HAP-1 (cell line): ENCODE measurements around the gene BABAM1.
"Not testable (repeated sequence)": the region's sequence is repeated elsewhere in the genome, so short reads cannot be mapped to it uniquely, and the experiment has no call there.

Experiments
- DNase-seq, 2 experiments: peaks; one replicate each; pipeline ENCODE4 v3.0.0-alpha.2; 2016 to 2020; ENCODE audit warnings: low spot score in 2 of 2
- H3K27me3 ChIP-seq: fragments of 250-450 bp; sonication (Bioruptor Pico); 2 replicates; pipeline ENCODE4 v1.5.1; 2020; ENCODE audit warnings: low read depth, mild to moderate bottlenecking, moderate library complexity
- H3K36me3 ChIP-seq: fragments of 250-450 bp; sonication (Bioruptor Pico); replicated peaks from 2 replicates; pipeline ENCODE4 v1.5.1; 2020; ENCODE audit warnings: mild to moderate bottlenecking
- H3K4me1 ChIP-seq: fragments of 250-450 bp; sonication (Bioruptor Pico); 2 replicates; pipeline ENCODE4 v1.5.1; 2020; ENCODE audit warnings: mild to moderate bottlenecking
- H3K4me3 ChIP-seq: fragments of 250-450 bp; sonication (Bioruptor Pico); 2 replicates; pipeline ENCODE4 v1.5.1; 2020; ENCODE audit warnings: mild to moderate bottlenecking, moderate library complexity
- H3K9me3 ChIP-seq: fragments of 250-450 bp; sonication (Bioruptor Pico); 2 replicates; pipeline ENCODE4 v1.5.1; 2020; ENCODE audit warnings: mild to moderate bottlenecking, moderate library complexity
- in situ Hi-C: fragments of 300-500 bp; cut with MboI; formaldehyde crosslinking; loops from 3 replicates; pipeline ENCODE4 v1.14.3; 2020; ENCODE audit warnings: low sequenced_read_pairs, inconsistent platforms, mixed read lengths

Gene BABAM1

GRCh38 chr19:17268754-17269153 is 1.5 kb downstream of the BABAM1 start:
- H3K4me3 ChIP-seq: no peak overlapping the region
- in situ Hi-C loops: no loop called here

GRCh38 chr19:17274892-17275291 is 7.6 kb downstream of the BABAM1 start:
- peaks cover 69% of the 10 kb centered on the region for H3K36me3 ChIP-seq
- in situ Hi-C loops, H3K9me3 ChIP-seq, DNase-seq, H3K4me3 ChIP-seq, H3K4me1 ChIP-seq, H3K27me3 ChIP-seq: not testable (repeated sequence)

More at GRCh38 chr19:17268754-17269153, 1.5 kb downstream of the BABAM1 start:
- Histone ChIP-seq H3K36me3 (peaks cover 30% of the 10 kb centered on the region), H3K4me1 (peaks cover 4% of the 10 kb centered on the region; the same call in 1 of the 2 replicates), H3K27me3 (no peaks in the 10 kb centered on the region), H3K9me3 (no peaks in the 10 kb centered on the region)
- no peak for DNase-seq

- H3K27me3 ChIP-seq: no peaks in the 10 kb centered on the region
Measured at GRCh38 chr19:17275441-17276175, 8.4 kb downstream of the BABAM1 start.

GRCh38 chr19:17279436-17279835 is 12.2 kb downstream of the BABAM1 start:
- Histone ChIP-seq H3K4me3 (no peak overlapping the region), H3K9me3 (no peaks in the 10 kb centered on the region), H3K4me1 (peaks cover 15% of the 10 kb centered on the region), H3K36me3 (peaks cover 64% of the 10 kb centered on the region), H3K27me3 (no peaks in the 10 kb centered on the region)
- DNase-seq: no peak
- in situ Hi-C loops: no loop called here

More at GRCh38 chr19:17275441-17276175, 8.4 kb downstream of the BABAM1 start:
- Histone ChIP-seq H3K4me1 (no peaks in the 10 kb centered on the region), H3K9me3 (no peaks in the 10 kb centered on the region), H3K36me3 (peaks cover 69% of the 10 kb centered on the region), H3K4me3 (no peak overlapping the region)
- DNase-seq: no peak
- in situ Hi-C loops: no loop called here

GRCh38 chr19:17281391-17282304 is 14.4 kb downstream of the BABAM1 start, which contains the start of gene ANKLE1:
TSS of gene ANKLE1 (plus strand) at chr19:17281901. CDS start at chr19:17281921, 20 bp downstream.
- DNase-seq: peak; percentile 36 to 84
- Histone ChIP-seq H3K9me3 (no peaks in the 10 kb centered on the region), H3K36me3 (peaks cover 62% of the 10 kb centered on the region), H3K4me1 (peaks cover 15% of the 10 kb centered on the region), H3K27me3 (no peaks in the 10 kb centered on the region), H3K4me3 (peak within 1 kb of the TSS; percentile 59)
- in situ Hi-C loops: loop anchor here (5.0 kb wide), 1 partner anchor 214 kb away; no protein-coding TSS in a partner anchor

GRCh38 chr19:17282488-17283125 is 15.4 kb downstream of the BABAM1 start:
- Histone ChIP-seq H3K9me3 (no peaks in the 10 kb centered on the region), H3K36me3 (peaks cover 54% of the 10 kb centered on the region), H3K27me3 (no peaks in the 10 kb centered on the region), H3K4me1 (peaks cover 15% of the 10 kb centered on the region), H3K4me3 (peak overlapping the region; percentile 59)
- DNase-seq: peak; percentile 78 to 94
- in situ Hi-C loops: loop anchor here (5.0 kb wide), 1 partner anchor 215 kb away; no protein-coding TSS in a partner anchor

GRCh38 chr19:17283504-17283996 is 16.3 kb downstream of the BABAM1 start:
- in situ Hi-C loops: loop anchor here (5.0 kb wide), 1 partner anchor 216 kb away; no protein-coding TSS in a partner anchor
- Histone ChIP-seq H3K36me3 (peaks cover 49% of the 10 kb centered on the region), H3K4me3 (no peak overlapping the region), H3K27me3 (no peaks in the 10 kb centered on the region), H3K4me1 (peaks cover 15% of the 10 kb centered on the region), H3K9me3 (no peaks in the 10 kb centered on the region)
- no peak for DNase-seq

GRCh38 chr19:17285415-17286135 is 18.3 kb downstream of the BABAM1 start:
- in situ Hi-C loops: no loop called here
- no peaks in the 10 kb centered on the region for H3K27me3 ChIP-seq

GRCh38 chr19:17286263-17286662 is 19.0 kb downstream of the BABAM1 start:
- Histone ChIP-seq H3K4me1 (peaks cover 11% of the 10 kb centered on the region), H3K36me3 (peaks cover 37% of the 10 kb centered on the region), H3K4me3 (no peak overlapping the region), H3K9me3 (no peaks in the 10 kb centered on the region), H3K27me3 (no peaks in the 10 kb centered on the region)
- in situ Hi-C loops: no loop called here
- no peak for DNase-seq

More at GRCh38 chr19:17285415-17286135, 18.3 kb downstream of the BABAM1 start:
- Histone ChIP-seq H3K36me3 (peaks cover 40% of the 10 kb centered on the region), H3K4me3 (no peak overlapping the region), H3K9me3 (no peaks in the 10 kb centered on the region), H3K4me1 (peaks cover 15% of the 10 kb centered on the region)
- DNase-seq: no peak

- H3K4me1 ChIP-seq: peaks cover 6% of the 10 kb centered on the region
- no peaks in the 10 kb centered on the region for H3K27me3 ChIP-seq
- H3K9me3 ChIP-seq: no peaks in the 10 kb centered on the region
- in situ Hi-C loops: no loop called here
- H3K4me3 ChIP-seq: no peak overlapping the region
- DNase-seq: no peak
- peaks cover 36% of the 10 kb centered on the region for H3K36me3 ChIP-seq
Measured at GRCh38 chr19:17286752-17287151, 19.5 kb downstream of the BABAM1 start.

- peak; percentile 53 to 93 for DNase-seq
- Histone ChIP-seq H3K4me1 (peaks cover 8% of the 10 kb centered on the region), H3K27me3 (no peaks in the 10 kb centered on the region), H3K4me3 (no peak overlapping the region), H3K9me3 (no peaks in the 10 kb centered on the region), H3K36me3 (peaks cover 25% of the 10 kb centered on the region)
- in situ Hi-C loops: no loop called here
Measured at GRCh38 chr19:17289489-17289888, 22.2 kb downstream of the BABAM1 start.

- peak; percentile 86 to 92 for DNase-seq
- no peaks in the 10 kb centered on the region for H3K27me3 ChIP-seq
- H3K9me3 ChIP-seq: no peaks in the 10 kb centered on the region
- peaks cover 8% of the 10 kb centered on the region for H3K36me3 ChIP-seq
- peak overlapping the region; percentile 43 for H3K4me3 ChIP-seq
- H3K4me1 ChIP-seq: peaks cover 8% of the 10 kb centered on the region
- in situ Hi-C loops: no loop called here
Measured at GRCh38 chr19:17292301-17293074, 25.2 kb downstream of the BABAM1 start.
